Activated CD4-positive, alpha-beta T cell treated with anti-CD3 and anti-CD28 coated beads, Interleukin-2, amount 10 ng/mL, durations not matched to agents 24 days and 14 days (primary cell): Measurements from ENCODE around the gene PIGW. TPM values are rescaled to one million over a fixed set of nuclear protein-coding genes. Genes with fewer than 3 reads are reported as not detected.

Source experiments
- DNase-seq: peaks from one replicate; pipeline ENCODE4 v3.0.0; 2022
- H3K27ac Mint-ChIP-seq: one replicate; pipeline ENCODE4 v1.8.0; 2022; ENCODE audit warnings: mild to moderate bottlenecking, mixed read lengths
- H3K27me3 Mint-ChIP-seq: one replicate; pipeline ENCODE4 v1.8.0; 2022; ENCODE audit warnings: mixed read lengths
- H3K36me3 Mint-ChIP-seq: one replicate; pipeline ENCODE4 v1.8.0; 2022; ENCODE audit warnings: low read depth, mild to moderate bottlenecking, mixed read lengths
- H3K4me1 Mint-ChIP-seq: one replicate; pipeline ENCODE4 v1.8.0; 2021; ENCODE audit warnings: mixed read lengths
- H3K4me3 Mint-ChIP-seq: one replicate; pipeline ENCODE4 v1.8.0; 2022; ENCODE audit warnings: mild to moderate bottlenecking, moderate library complexity, mixed read lengths
- H3K9me3 Mint-ChIP-seq: one replicate; pipeline ENCODE4 v1.8.0; 2021; ENCODE audit warnings: mixed read lengths
- intact Hi-C: fragments of 100-400 bp; cut with micrococcal nuclease; formaldehyde crosslinking; loops from one replicate; pipeline ENCODE4 v1.15.1; 2023
- total RNA-seq: library from RNA; stranded (reverse); gene quantifications from 2 replicates; pipeline ENCODE4 v1.2.3, GENCODE V29; 2022

Gene PIGW, protein sequence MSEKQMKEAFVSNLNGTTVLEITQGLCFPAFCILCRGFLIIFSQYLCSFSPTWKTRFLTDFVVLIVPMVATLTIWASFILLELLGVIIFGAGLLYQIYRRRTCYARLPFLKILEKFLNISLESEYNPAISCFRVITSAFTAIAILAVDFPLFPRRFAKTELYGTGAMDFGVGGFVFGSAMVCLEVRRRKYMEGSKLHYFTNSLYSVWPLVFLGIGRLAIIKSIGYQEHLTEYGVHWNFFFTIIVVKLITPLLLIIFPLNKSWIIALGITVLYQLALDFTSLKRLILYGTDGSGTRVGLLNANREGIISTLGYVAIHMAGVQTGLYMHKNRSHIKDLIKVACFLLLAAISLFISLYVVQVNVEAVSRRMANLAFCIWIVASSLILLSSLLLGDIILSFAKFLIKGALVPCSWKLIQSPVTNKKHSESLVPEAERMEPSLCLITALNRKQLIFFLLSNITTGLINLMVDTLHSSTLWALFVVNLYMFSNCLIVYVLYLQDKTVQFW
- 30.4 and 30.5 TPM in 2 replicates for total RNA-seq

GRCh38 chr17:36534840-36535668, at the start of gene PIGW, which contains the start of gene MYO19:
Gene PIGW (plus strand): TSS chr17:36534987. CDS start chr17:36537102, 2,115 bp downstream.
Gene MYO19 (minus strand): TSS chr17:36534868. CDS start chr17:36532538, 2,330 bp downstream.
- Mint-ChIP-seq H3K27ac (peak within 1 kb of the TSS; percentile 99), H3K4me3 (peak within 1 kb of the TSS; percentile 99), H3K36me3 (peaks cover 55% of the 10 kb centered on the region), H3K9me3 (no peaks in the 10 kb centered on the region), H3K4me1 (peaks cover 33% of the 10 kb centered on the region), H3K27me3 (no peaks in the 10 kb centered on the region)
- peak; percentile 97 for DNase-seq
- intact Hi-C loops = loop anchor here (1.0 kb wide), 2 partner anchors 10 to 48 kb away; no protein-coding TSS in a partner anchor

GRCh38 chr17:36485027-36485426, 49.8 kb upstream of the PIGW start:
- Mint-ChIP-seq H3K9me3 (no peaks in the 10 kb centered on the region), H3K36me3 (peaks cover 14% of the 10 kb centered on the region), H3K27me3 (peaks cover 18% of the 10 kb centered on the region), H3K27ac (peak overlapping the region; percentile 58), H3K4me1 (peaks cover 37% of the 10 kb centered on the region), H3K4me3 (peak overlapping the region; percentile 98)
- no peak for DNase-seq
- intact Hi-C loops = no loop called here

DNA sequence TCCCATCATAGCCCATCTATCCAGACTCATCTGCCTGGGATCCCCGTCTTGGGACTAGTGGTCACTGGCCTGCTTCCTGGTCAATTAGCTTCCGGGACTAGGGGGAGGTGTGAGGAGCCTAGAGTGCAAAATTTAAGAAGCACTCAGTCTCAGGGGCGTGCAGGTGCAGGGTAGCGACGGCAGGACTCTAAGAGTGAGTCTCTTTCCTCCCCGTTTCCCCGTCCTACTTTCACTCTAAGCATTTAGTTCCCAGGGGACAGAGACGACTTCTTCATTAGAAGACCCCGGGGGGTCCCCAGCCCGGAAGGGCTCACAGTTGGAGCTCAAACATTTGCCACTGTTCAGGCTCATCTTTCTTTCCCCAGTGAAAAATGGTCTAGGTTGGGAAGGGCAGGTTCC, 49.0 kb upstream of the PIGW start:
- peaks cover 18% of the 10 kb centered on the region for H3K36me3 Mint-ChIP-seq
- H3K4me1 Mint-ChIP-seq = peaks cover 38% of the 10 kb centered on the region
- peak overlapping the region; percentile 99 for H3K27ac Mint-ChIP-seq
- H3K9me3 Mint-ChIP-seq = no peaks in the 10 kb centered on the region
- peak overlapping the region; percentile 98 for H3K4me3 Mint-ChIP-seq
- H3K27me3 Mint-ChIP-seq = peaks cover 15% of the 10 kb centered on the region
- intact Hi-C loops = loop anchor here (2.0 kb wide), 1 partner anchor 59 kb away; the partner anchor contains the start of gene GGNBP2
- no peak for DNase-seq

- Mint-ChIP-seq H3K27ac (peak within 1 kb of the TSS; percentile 99), H3K36me3 (peaks cover 20% of the 10 kb centered on the region), H3K4me1 (peaks cover 38% of the 10 kb centered on the region), H3K27me3 (peaks cover 12% of the 10 kb centered on the region), H3K9me3 (no peaks in the 10 kb centered on the region), H3K4me3 (peak within 1 kb of the TSS; percentile 98)
- DNase-seq = peak; percentile 98
- intact Hi-C loops = loop anchor here (1.0 to 2.0 kb wide), 2 partner anchors 48 to 58 kb away; partner anchors contain the start of genes GGNBP2, MYO19 and PIGW
Observed at GRCh38 chr17:36486204-36487194, 48.3 kb upstream of the PIGW start, which contains the start of gene ZNHIT3. Gene ZNHIT3 (plus strand): TSS chr17:36486681. CDS start chr17:36486700, 19 bp downstream.

GRCh38 chr17:36493956-36494355, 40.8 kb upstream of the PIGW start:
- Mint-ChIP-seq H3K36me3 (peaks cover 59% of the 10 kb centered on the region), H3K27ac (no peak overlapping the region), H3K9me3 (no peaks in the 10 kb centered on the region), H3K4me1 (peaks cover 10% of the 10 kb centered on the region), H3K27me3 (no peaks in the 10 kb centered on the region), H3K4me3 (no peak overlapping the region)
- no peak for DNase-seq
- intact Hi-C loops = no loop called here

DNA sequence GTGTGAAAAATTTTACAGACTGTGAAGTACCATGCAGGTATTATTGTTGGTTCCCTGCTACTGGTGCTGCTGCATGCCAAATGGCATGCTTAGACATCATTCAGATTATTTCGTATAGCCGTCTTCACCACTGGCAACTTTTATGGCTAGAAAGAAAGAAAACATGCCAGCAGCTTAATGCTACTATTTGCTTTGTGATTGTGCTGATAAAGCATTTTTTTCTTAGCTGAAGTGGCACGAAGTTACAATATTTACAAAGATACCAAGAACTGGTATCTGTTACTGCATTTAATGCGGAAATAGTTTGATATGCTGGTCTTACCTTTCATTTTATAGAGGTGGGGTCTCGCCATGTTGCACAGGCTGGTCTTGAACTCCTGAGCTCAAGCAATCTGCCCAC, 40.1 kb upstream of the PIGW start:
- Mint-ChIP-seq H3K4me1 (peaks cover 5% of the 10 kb centered on the region), H3K9me3 (no peaks in the 10 kb centered on the region), H3K4me3 (no peak overlapping the region), H3K36me3 (peaks cover 59% of the 10 kb centered on the region), H3K27ac (no peak overlapping the region), H3K27me3 (no peaks in the 10 kb centered on the region)
- intact Hi-C loops = no loop called here
- DNase-seq = no peak

DNA sequence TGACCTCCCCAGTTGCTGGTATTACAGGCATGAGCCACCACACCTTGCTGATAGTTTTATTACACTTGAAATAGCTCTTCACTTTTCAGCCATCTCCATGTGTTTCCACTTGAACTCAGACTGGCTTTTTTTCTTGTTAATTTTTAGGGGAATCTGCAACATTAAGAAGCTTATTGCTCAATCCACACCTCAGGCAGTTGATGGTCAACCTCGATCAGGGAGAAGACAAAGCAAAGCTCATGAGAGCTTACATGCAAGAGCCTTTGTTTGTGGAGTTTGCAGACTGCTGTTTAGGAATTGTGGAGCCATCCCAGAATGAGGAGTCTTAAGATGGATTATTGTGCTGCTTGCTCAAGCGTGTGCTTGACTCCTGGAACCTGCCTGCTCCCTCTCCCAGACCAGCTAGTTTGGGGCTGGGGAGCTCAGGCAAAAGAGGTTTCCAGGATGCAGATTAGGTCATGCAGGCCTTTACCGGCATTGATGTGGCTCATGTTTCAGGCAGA, 39.7 kb upstream of the PIGW start:
- no peaks in the 10 kb centered on the region for H3K9me3 Mint-ChIP-seq
- peaks cover 56% of the 10 kb centered on the region for H3K36me3 Mint-ChIP-seq
- no peak overlapping the region for H3K4me3 Mint-ChIP-seq
- no peak overlapping the region for H3K27ac Mint-ChIP-seq
- no peak for DNase-seq
- peaks cover 2% of the 10 kb centered on the region for H3K4me1 Mint-ChIP-seq
- intact Hi-C loops = no loop called here
- H3K27me3 Mint-ChIP-seq = no peaks in the 10 kb centered on the region

GRCh38 chr17:36496018-36496789, 38.6 kb upstream of the PIGW start:
- DNase-seq = no peak
- H3K27me3 Mint-ChIP-seq = no peaks in the 10 kb centered on the region
- intact Hi-C loops = no loop called here
- H3K4me3 Mint-ChIP-seq = no peak overlapping the region
- H3K27ac Mint-ChIP-seq = no peak overlapping the region
- H3K36me3 Mint-ChIP-seq = peaks cover 60% of the 10 kb centered on the region
- peaks cover 2% of the 10 kb centered on the region for H3K4me1 Mint-ChIP-seq
- H3K9me3 Mint-ChIP-seq = no peaks in the 10 kb centered on the region

GRCh38 chr17:36498155-36498554, 36.6 kb upstream of the PIGW start:
- Mint-ChIP-seq H3K36me3 (peaks cover 57% of the 10 kb centered on the region), H3K4me1 (peaks cover 2% of the 10 kb centered on the region), H3K27ac (no peak overlapping the region), H3K27me3 (no peaks in the 10 kb centered on the region), H3K9me3 (no peaks in the 10 kb centered on the region), H3K4me3 (no peak overlapping the region)
- DNase-seq = no peak
- intact Hi-C loops = no loop called here

- intact Hi-C loops = no loop called here
- Mint-ChIP-seq H3K27ac (no peak overlapping the region), H3K36me3 (peaks cover 62% of the 10 kb centered on the region), H3K27me3 (no peaks in the 10 kb centered on the region), H3K4me3 (no peak overlapping the region), H3K9me3 (no peaks in the 10 kb centered on the region), H3K4me1 (peaks cover 6% of the 10 kb centered on the region)
- no peak for DNase-seq
Observed at GRCh38 chr17:36498560-36499300, 36.1 kb upstream of the PIGW start.

- Mint-ChIP-seq H3K27ac (no peak overlapping the region), H3K27me3 (no peaks in the 10 kb centered on the region), H3K36me3 (peaks cover 59% of the 10 kb centered on the region), H3K4me3 (no peak overlapping the region), H3K4me1 (peaks cover 6% of the 10 kb centered on the region), H3K9me3 (no peaks in the 10 kb centered on the region)
- no peak for DNase-seq
- intact Hi-C loops = no loop called here
Observed at GRCh38 chr17:36500745-36501225, 34.0 kb upstream of the PIGW start.
